ENCODE data around the gene SLC2A1. TPM values are rescaled to one million over a fixed set of nuclear protein-coding genes. Genes with fewer than 3 reads are reported as not detected.

The SLC2A1 gene
- total RNA-seq, 1 donor from 2014 or later = 236 TPM

DNA sequence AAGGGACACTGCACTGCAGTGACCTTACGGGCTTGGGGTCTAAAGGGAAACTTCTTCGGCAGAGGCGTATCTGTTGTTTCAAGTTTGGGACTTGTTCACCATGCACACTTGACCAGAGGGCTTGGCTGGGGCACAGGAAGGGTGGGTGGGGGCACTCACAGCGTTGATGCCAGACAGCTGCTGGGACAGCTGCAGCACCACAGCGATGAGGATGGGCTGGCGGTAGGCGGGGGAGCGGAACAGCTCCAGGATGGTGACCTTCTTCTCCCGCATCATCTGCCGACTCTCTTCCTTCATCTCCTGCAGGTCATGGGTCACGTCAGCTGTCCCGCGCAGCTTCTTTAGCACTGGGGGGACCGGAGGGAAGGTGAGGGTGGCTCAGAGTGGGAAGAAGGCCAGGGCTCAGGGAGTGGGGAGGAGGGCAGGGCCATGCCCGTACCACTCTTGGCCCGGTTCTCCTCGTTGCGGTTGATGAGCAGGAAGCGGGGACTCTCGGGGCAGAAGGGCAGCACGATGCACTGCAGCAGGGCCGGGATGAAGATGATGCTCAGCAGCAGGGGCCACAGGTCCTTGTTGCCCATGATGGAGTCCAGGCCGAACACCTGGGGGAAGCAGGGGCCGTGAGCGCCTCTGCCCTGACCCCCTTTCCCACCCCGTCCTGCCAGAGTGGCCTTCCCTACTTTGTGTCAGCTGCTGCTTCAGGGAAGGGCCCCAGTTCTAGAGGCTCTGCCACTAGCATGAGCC, 29.1 kb downstream of the SLC2A1 start:
- H3K27ac Mint-ChIP-seq (ENCODE audit: unreplicated experiment) = peak overlapping the region; percentile 31
- peaks cover 57% of the 10 kb centered on the region for H3K36me3 Mint-ChIP-seq (ENCODE audit: unreplicated experiment)
- H3K4me1 Mint-ChIP-seq (ENCODE audit: unreplicated experiment) = peaks cover 56% of the 10 kb centered on the region
- no peak overlapping the region for H3K4me3 Mint-ChIP-seq (ENCODE audit: unreplicated experiment)
- no peaks in the 10 kb centered on the region for H3K27me3 Mint-ChIP-seq (ENCODE audit: unreplicated experiment)
- DNase-seq (ENCODE audit: extremely low spot score, unreplicated experiment) = no peak
- H3K9me3 Mint-ChIP-seq (ENCODE audit: unreplicated experiment) = no peaks in the 10 kb centered on the region
- TF ChIP-seq, protein P1, sequence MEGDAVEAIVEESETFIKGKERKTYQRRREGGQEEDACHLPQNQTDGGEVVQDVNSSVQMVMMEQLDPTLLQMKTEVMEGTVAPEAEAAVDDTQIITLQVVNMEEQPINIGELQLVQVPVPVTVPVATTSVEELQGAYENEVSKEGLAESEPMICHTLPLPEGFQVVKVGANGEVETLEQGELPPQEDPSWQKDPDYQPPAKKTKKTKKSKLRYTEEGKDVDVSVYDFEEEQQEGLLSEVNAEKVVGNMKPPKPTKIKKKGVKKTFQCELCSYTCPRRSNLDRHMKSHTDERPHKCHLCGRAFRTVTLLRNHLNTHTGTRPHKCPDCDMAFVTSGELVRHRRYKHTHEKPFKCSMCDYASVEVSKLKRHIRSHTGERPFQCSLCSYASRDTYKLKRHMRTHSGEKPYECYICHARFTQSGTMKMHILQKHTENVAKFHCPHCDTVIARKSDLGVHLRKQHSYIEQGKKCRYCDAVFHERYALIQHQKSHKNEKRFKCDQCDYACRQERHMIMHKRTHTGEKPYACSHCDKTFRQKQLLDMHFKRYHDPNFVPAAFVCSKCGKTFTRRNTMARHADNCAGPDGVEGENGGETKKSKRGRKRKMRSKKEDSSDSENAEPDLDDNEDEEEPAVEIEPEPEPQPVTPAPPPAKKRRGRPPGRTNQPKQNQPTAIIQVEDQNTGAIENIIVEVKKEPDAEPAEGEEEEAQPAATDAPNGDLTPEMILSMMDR (IDR thresholded peaks at IDR 0.05) = no peak

DNA sequence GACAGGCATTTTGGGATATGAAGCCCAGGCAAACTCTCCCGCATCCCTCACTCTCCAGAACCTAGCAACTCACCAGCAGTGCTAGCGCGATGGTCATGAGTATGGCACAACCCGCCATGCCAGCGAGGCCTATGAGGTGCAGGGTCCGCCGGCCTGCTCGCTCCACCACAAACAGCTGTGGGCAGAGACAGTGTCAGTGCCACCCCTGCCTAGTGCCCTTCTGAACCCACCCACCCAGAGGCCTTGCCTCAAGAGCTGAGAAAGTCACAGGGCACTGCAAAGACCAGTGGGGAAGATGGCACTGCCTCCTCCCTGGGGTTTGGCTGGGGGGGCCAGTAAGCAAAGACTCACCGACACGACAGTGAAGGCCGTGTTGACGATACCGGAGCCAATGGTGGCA, 29.8 kb downstream of the SLC2A1 start:
- peaks cover 52% of the 10 kb centered on the region for H3K4me1 Mint-ChIP-seq (ENCODE audit: unreplicated experiment)
- DNase-seq (ENCODE audit: extremely low spot score, unreplicated experiment) = no peak
- no peak overlapping the region for H3K4me3 Mint-ChIP-seq (ENCODE audit: unreplicated experiment)
- no peaks in the 10 kb centered on the region for H3K9me3 Mint-ChIP-seq (ENCODE audit: unreplicated experiment)
- H3K36me3 Mint-ChIP-seq (ENCODE audit: unreplicated experiment) = peaks cover 51% of the 10 kb centered on the region
- TF ChIP-seq, protein P1 (IDR thresholded peaks at IDR 0.05) = no peak
- H3K27ac Mint-ChIP-seq (ENCODE audit: unreplicated experiment) = peak overlapping the region; percentile 31
- no peaks in the 10 kb centered on the region for H3K27me3 Mint-ChIP-seq (ENCODE audit: unreplicated experiment)

DNA sequence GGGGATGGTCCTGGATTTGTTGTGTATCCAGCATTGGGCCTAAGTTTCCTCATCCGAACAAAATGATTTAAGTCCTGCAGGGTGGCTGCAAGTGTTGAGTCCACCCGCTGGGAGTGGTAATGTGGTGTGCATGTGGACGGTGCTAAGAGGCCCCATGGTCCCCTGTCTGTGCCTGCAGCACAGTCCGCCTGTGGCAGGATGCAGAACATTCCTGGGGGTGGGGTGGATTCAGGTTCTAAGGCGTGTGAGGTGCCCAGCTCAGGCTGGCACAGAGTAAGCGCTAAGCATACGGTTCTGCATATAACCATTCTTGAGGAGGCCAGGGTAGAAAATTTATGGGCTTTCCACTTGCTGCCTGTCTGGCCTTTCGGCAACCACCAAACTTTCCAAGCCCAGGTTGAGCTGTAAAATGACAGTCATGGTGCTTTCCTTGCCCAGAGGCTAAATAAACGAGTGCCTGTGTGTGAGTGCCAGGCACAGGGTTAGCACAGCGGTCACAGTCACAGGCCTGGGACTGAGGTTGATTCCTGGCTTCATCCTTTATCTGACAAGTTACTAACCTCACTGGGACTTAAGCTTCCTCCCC, 30.7 kb downstream of the SLC2A1 start:
- peaks cover 43% of the 10 kb centered on the region for H3K36me3 Mint-ChIP-seq (ENCODE audit: unreplicated experiment)
- peaks cover 53% of the 10 kb centered on the region for H3K4me1 Mint-ChIP-seq (ENCODE audit: unreplicated experiment)
- TF ChIP-seq, protein P1 (IDR thresholded peaks at IDR 0.05) = no peak
- no peak for DNase-seq (ENCODE audit: extremely low spot score, unreplicated experiment)
- no peak overlapping the region for H3K4me3 Mint-ChIP-seq (ENCODE audit: unreplicated experiment)
- peak overlapping the region; percentile 43 for H3K27ac Mint-ChIP-seq (ENCODE audit: unreplicated experiment)
- H3K9me3 Mint-ChIP-seq (ENCODE audit: unreplicated experiment) = no peaks in the 10 kb centered on the region
- no peaks in the 10 kb centered on the region for H3K27me3 Mint-ChIP-seq (ENCODE audit: unreplicated experiment)

DNA sequence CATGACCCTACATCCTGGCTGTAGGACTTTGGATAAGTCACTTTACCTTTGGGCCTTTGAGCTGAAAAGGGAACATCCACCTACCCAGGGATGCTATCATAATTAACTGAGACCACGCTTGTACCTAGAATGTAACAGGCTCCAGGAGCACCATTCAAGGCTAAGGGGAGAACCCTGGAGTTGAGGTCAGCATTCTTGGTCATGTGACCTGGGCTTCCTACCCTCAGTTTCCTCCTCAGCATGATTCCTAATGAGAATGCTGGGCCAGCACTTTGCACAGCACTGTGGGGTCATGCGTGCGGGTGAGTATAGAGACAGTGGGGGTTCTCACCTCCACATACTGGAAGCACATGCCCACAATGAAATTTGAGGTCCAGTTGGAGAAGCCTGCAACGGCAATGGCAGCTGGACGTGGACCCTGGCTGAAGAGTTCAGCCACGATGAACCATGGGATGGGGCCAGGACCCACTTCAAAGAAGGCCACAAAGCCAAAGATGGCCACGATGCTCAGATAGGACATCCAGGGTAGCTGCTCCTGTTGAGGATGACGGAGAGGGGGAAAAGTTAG, 31.3 kb downstream of the SLC2A1 start:
- Mint-ChIP-seq H3K36me3 (ENCODE audit: unreplicated experiment) (peaks cover 43% of the 10 kb centered on the region), H3K27me3 (ENCODE audit: unreplicated experiment) (no peaks in the 10 kb centered on the region), H3K27ac (ENCODE audit: unreplicated experiment) (peak overlapping the region; percentile 43), H3K4me3 (ENCODE audit: unreplicated experiment) (no peak overlapping the region), H3K9me3 (ENCODE audit: unreplicated experiment) (no peaks in the 10 kb centered on the region), H3K4me1 (ENCODE audit: unreplicated experiment) (peaks cover 47% of the 10 kb centered on the region)
- DNase-seq (ENCODE audit: extremely low spot score, unreplicated experiment) = no peak
- TF ChIP-seq, protein P1 (IDR thresholded peaks at IDR 0.05) = no peak

DNA sequence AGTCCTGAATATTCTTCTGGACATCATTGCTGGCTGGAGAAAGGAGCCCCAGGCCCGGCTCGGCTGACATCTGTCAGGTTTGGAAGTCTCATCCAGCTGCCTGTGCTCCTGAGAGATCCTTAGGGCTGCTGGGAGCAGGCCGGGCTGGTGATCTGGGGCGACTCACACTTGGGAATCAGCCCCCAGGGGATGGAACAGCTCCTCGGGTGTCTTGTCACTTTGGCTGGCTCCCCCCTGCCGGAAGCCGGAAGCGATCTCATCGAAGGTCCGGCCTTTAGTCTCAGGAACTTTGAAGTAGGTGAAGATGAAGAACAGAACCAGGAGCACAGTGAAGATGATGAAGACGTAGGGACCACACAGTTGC, 31.8 kb downstream of the SLC2A1 start:
- TF ChIP-seq, protein P1 (IDR thresholded peaks at IDR 0.05) = no peak
- peaks cover 42% of the 10 kb centered on the region for H3K4me1 Mint-ChIP-seq (ENCODE audit: unreplicated experiment)

More for the DNA sequence above, 31.8 kb downstream of the SLC2A1 start:
- DNase-seq (ENCODE audit: extremely low spot score, unreplicated experiment) = no peak
- Mint-ChIP-seq H3K9me3 (ENCODE audit: unreplicated experiment) (no peaks in the 10 kb centered on the region), H3K4me3 (ENCODE audit: unreplicated experiment) (no peak overlapping the region), H3K36me3 (ENCODE audit: unreplicated experiment) (peaks cover 43% of the 10 kb centered on the region), H3K27me3 (ENCODE audit: unreplicated experiment) (no peaks in the 10 kb centered on the region), H3K27ac (ENCODE audit: unreplicated experiment) (no peak overlapping the region)
